ENCODE measurements around the gene TMIE.

GRCh38 chr3:46690798-46691197 is 10.4 kb upstream of the TMIE start:
- TF ChIP-seq POLR2AphosphoS5 (IDR thresholded peaks at IDR 0.05) (no peak), CTCF (IDR thresholded peaks at IDR 0.05) (no peak), POLR2A (IDR thresholded peaks at IDR 0.05) (no peak), EP300 (IDR thresholded peaks at IDR 0.05) (no peak)
